GM12878 (cell line): ENCODE results near the gene RPS6KL1. TPM values are rescaled to one million over a fixed set of nuclear protein-coding genes. Genes with fewer than 3 reads are reported as not detected.

Source experiments
- ATAC-seq: fragments of 200-7000 bp; cut with Tn5 transposase; 3 replicates; pipeline ENCODE4 v1.9.1; 2020; ENCODE audit warnings: mild to moderate bottlenecking, moderate library complexity
- BruUV-seq: library from RNA; stranded (reverse); fragments of 400-500 nt; replicated peaks from 2 replicates; lab custom pipeline; 2021; lab: Mats Ljungman, UMichigan
- CTCF ChIA-PET: fragments of 300-600 bp; sonication (Branson Sonifier 250); formaldehyde crosslinking; extraction: SDS; loops from one replicate; lab custom pipeline; 2021; ENCODE audit warnings: inconsistent platforms; lab: Yijun Ruan, JAX
- POLR2A ChIA-PET: fragments of 350-600 bp; formaldehyde crosslinking; extraction: SDS; loops from one replicate; lab custom pipeline; 2021; ENCODE audit warnings: inconsistent platforms; lab: Charles Lee
- RAD21 ChIA-PET: fragments of 300-600 bp; sonication (Branson Sonifier 250); formaldehyde crosslinking; loops from one replicate; lab custom pipeline; 2023; ENCODE audit warnings: antibody characterized with exemption; ENCODE audit not compliant: unreplicated experiment; lab: Charles Lee
- SMC1A ChIA-PET: fragments of 300-600 bp; sonication (Branson Sonifier 250); formaldehyde crosslinking; loops from one replicate; lab custom pipeline; 2023; ENCODE audit not compliant: unreplicated experiment, uncharacterized antibody; lab: Charles Lee
- DNase-seq: peaks from one replicate; pipeline ENCODE4 v3.0.0-alpha.2; 2011; ENCODE audit warnings: low read depth, low spot score
- FAIRE-seq: peaks from 3 replicates; lab custom pipeline; 2011; peaks lifted over from hg19 to GRCh38; lab: Jason Lieb, UNC
- H2AFZ ChIP-seq: 2 replicates; pipeline ENCODE4 v1.6.0; 2011; ENCODE audit warnings: low read depth, low read length, control low read depth; ENCODE audit not compliant: control insufficient read depth
- H3K27ac ChIP-seq: 2 replicates; pipeline ENCODE4 v1.5.1; 2011; ENCODE audit warnings: control low read depth; ENCODE audit not compliant: control insufficient read depth, insufficient read depth
- H3K27me3 ChIP-seq, 2 experiments: replicated peaks in 1 of 2; 2 replicates each; pipeline versions ENCODE4 v1.6.0 to v1.6.1; 2011; ENCODE audit warnings: low read length in 1 of 2; ENCODE audit not compliant: control insufficient read depth in 2 of 2, insufficient read depth in 2 of 2
- H3K36me3 ChIP-seq, 2 experiments: 2 replicates each; pipeline ENCODE4 v1.5.1; 2011; ENCODE audit warnings: low read length in 1 of 2; ENCODE audit not compliant: control insufficient read depth in 2 of 2, insufficient read depth in 2 of 2
- H3K4me1 ChIP-seq: 2 replicates; pipeline ENCODE4 v1.6.1; 2011; ENCODE audit warnings: mild to moderate bottlenecking, low read length, moderate library complexity, mixed read lengths; ENCODE audit not compliant: control insufficient read depth, insufficient read depth
- H3K4me2 ChIP-seq: 2 replicates; pipeline ENCODE4 v1.6.0; 2011; ENCODE audit warnings: control low read depth; ENCODE audit not compliant: control insufficient read depth, insufficient read depth
- H3K4me3 ChIP-seq: fragments of 200-600 bp; sonication (generic); 2 replicates; pipeline ENCODE4 v1.5.1; 2016
- H3K79me2 ChIP-seq: 2 replicates; pipeline ENCODE4 v1.6.0; 2011; ENCODE audit warnings: low read length; ENCODE audit not compliant: control insufficient read depth, insufficient read depth
- H3K9ac ChIP-seq: 2 replicates; pipeline ENCODE4 v1.8.0; 2011; ENCODE audit warnings: low read length, control low read depth, mixed read lengths; ENCODE audit not compliant: control insufficient read depth, insufficient read depth
- H3K9me3 ChIP-seq: replicated peaks from 3 replicates; pipeline ENCODE4 v1.5.1; 2011; ENCODE audit warnings: mild to moderate bottlenecking, low read length; ENCODE audit not compliant: control insufficient read depth, insufficient read depth
- H4K20me1 ChIP-seq: 2 replicates; pipeline ENCODE4 v1.6.0; 2011; ENCODE audit not compliant: control insufficient read depth, insufficient read depth
- CHD2 ChIP-seq: IDR thresholded peaks from 2 replicates; pipeline ENCODE4 v1.6.1; 2011; ENCODE audit warnings: low read depth, low read length, improper control_type of control experiment, borderline replicate concordance
- EGR1 ChIP-seq, 2 experiments: IDR thresholded peaks; 1 replicate in 1 of 2; 2 replicates in 1 of 2; pipeline ENCODE4 v1.6.1; 2011 to 2012; ENCODE audit warnings: low read depth in 2 of 2, low read length in 2 of 2, borderline replicate concordance in 1 of 2, mild to moderate bottlenecking in 1 of 2, moderate library complexity in 1 of 2
- POLR2A ChIP-seq: IDR thresholded peaks from 2 replicates; pipeline ENCODE4 v1.6.1; 2011; ENCODE audit warnings: low read depth, mild to moderate bottlenecking, low read length
- POLR2AphosphoS5 ChIP-seq: IDR thresholded peaks from 2 replicates; pipeline ENCODE4 v1.6.1; 2011; ENCODE audit warnings: mild to moderate bottlenecking, low read length, inconsistent platforms
- RAD21 ChIP-seq: IDR thresholded peaks from 2 replicates; pipeline ENCODE4 v1.6.1; 2011; ENCODE audit warnings: mild to moderate bottlenecking, low read depth, low read length, moderate library complexity; ENCODE audit not compliant: insufficient read depth
- SIX5 ChIP-seq: IDR thresholded peaks from 2 replicates; pipeline ENCODE4 v1.6.1; 2011; ENCODE audit warnings: mild to moderate bottlenecking, low read depth, low read length, moderate library complexity; ENCODE audit not compliant: severe bottlenecking
- SUZ12 ChIP-seq: fragments of 200-600 bp; sonication (generic); IDR thresholded peaks from one replicate; pipeline ENCODE4 v1.6.1; 2018; ENCODE audit warnings: antibody characterized with exemption, mild to moderate bottlenecking; ENCODE audit not compliant: unreplicated experiment
- WGBS: methylation state at CpG from one replicate; pipeline ENCODE4 v1.1.6; 2016; ENCODE audit warnings: low lambda C conversion rate; ENCODE audit not compliant: insufficient replicate concordance, insufficient coverage; ENCODE audit errors: missing lambda C conversion rate; 5-methylcytosine and 5-hydroxymethylcytosine counted together
- in situ Hi-C: fragments of 300-500 bp; cut with MboI; formaldehyde crosslinking; loops from 9 replicates; pipeline ENCODE4 v1.14.3; 2018; ENCODE audit warnings: mixed read lengths
- intact Hi-C: fragments of 100-400 bp; cut with micrococcal nuclease; formaldehyde crosslinking; loops from one replicate; pipeline ENCODE4 v1.14.2; 2022; ENCODE audit not compliant: unreplicated experiment
- polyA plus RNA-seq, 11 experiments: library from polyadenylated mRNA; depleted of rRNA in 4 of 11; unstranded in 6 of 11; stranded (reverse) in 5 of 11; fragments of >200 nt; fragmentation: Nextera tagmentation in 4 of 11; fragmentation: Illumina TruSeq in 1 of 11; extraction: Ambion mirVana in 4 of 11; extraction: Trizol in 1 of 11; gene quantifications; 1 replicate in 1 of 11; 2 replicates in 10 of 11; pipeline versions ENCODE4 v1.2.1 to v1.2.3, GENCODE V29; 2011 to 2016; ENCODE audit warnings: inconsistent platforms in 2 of 11, missing spikeins in 2 of 11, low read depth in 1 of 11
- total RNA-seq, 4 experiments: library from RNA; depleted of rRNA in 3 of 4; stranded (reverse); fragments of >200 nt in 3 of 4; fragmentation: Illumina TruSeq in 1 of 4; extraction: Trizol in 1 of 4; gene quantifications; 2 replicates each; pipeline versions ENCODE4 v1.2.1 to v1.2.3, GENCODE V29; 2013 to 2021
- TF ChIP-seq, protein P1 (sequence below): IDR thresholded peaks from 2 replicates; pipeline ENCODE4 v1.6.1; 2012; ENCODE audit warnings: improper control_type of control experiment, low read depth, low read length; ENCODE audit not compliant: insufficient replicate concordance

The RPS6KL1 gene
- total and polyA plus RNA-seq, 10 of the 15 experiments (the other 5 are each of a cell fraction or from before 2014, with no cell fraction given) = 0.04 to 4.2 (median 2.0) TPM

DNA sequence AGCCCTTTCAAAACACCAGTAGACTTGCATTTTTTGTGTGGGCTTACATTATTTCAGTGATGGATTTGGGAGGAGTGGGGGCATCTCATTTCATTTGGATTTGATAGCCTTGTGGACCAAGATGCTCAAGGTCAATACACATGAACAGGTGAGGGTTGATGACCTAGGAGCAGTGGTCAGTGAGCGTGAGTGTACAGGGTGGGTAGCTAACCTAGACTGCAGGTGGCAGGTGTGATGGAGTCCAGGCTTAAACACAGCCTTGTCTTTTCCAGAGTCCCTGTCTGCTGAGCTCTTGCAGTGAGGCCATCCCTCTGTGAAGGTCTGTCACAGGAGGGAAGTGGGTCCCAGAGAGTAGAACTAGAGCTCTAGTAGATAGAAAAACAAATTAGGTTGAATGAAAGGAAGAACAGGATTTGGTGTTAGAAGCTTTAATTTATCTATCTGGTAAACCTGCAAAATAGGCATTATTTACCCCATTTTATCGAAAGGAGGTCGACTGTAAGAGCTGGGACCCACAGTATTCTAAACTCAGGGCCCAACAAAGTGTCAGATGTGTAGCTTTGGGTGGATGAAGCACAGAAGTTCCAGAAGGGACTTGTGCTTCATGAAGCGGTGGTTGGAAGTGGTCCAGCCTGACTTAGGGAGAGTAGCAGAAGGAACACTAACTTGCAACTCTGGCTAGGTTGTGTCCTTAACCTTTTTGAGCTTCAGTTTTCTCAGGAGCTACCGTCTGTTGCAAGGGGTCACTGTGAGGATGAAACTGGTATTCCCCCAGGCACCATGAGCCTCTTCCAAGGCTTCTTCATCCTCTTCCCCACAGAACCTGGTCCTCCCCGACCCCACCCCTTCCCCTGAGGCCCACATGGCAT is 18.2 kb downstream of the RPS6KL1 start:
- ChIA-PET CTCF (interaction anchor here (0.7 to 26.0 kb wide), 38 partner anchors 10 to 411 kb away, joined by 3 to 552 read pairs (median 4); partner anchors contain the start of genes ISCA2, NPC2, PROX2 and YLPM1), RAD21 (interaction anchor here (0.8 to 5.6 kb wide), 8 partner anchors 10 to 296 kb away, joined by 3 to 114 read pairs (median 3); no protein-coding TSS in a partner anchor), POLR2A (interaction anchor here (1.1 to 2.4 kb wide), 3 partner anchors 27 to 183 kb away, joined by 3 to 9 read pairs (median 3); no protein-coding TSS in a partner anchor), SMC1A (interaction anchor here (0.6 to 10.3 kb wide), 18 partner anchors 8 to 332 kb away, joined by 3 to 165 read pairs (median 4); partner anchors contain the start of gene DLST)
- no TSS peak for BruUV-seq
- ATAC-seq (no peak; the same call in 2 of the 3 replicates), DNase-seq (no peak), FAIRE-seq (no peak)
- Histone ChIP-seq H3K9me3 (no peaks in the 10 kb centered on the region), H2AFZ (no peak overlapping the region), H4K20me1 (no peaks in the 10 kb centered on the region), H3K4me2 (no peak overlapping the region), H3K4me1 (peaks cover 4% of the 10 kb centered on the region; the same call in 1 of the 2 replicates), H3K27me3 (no peaks in the 10 kb centered on the region), H3K27ac (no peak overlapping the region), H3K36me3 (peaks cover 12 to 22% of the 10 kb centered on the region in 2 experiments; a peak in 3 of 4 replicates), H3K9ac (no peak overlapping the region), H3K79me2 (no peaks in the 10 kb centered on the region), H3K4me3 (no peak overlapping the region)
- 81% methylated on average over 6 of the region's 6 CpGs for WGBS
- in situ Hi-C loops (no loop called here), intact Hi-C loops (loop anchor here (1.0 kb wide), 1 partner anchor 44 kb away; no protein-coding TSS in a partner anchor)
- no peak for TF ChIP-seq RAD21
- no peak for TF ChIP-seq SIX5
- TF ChIP-seq POLR2AphosphoS5 = 0 out of 2 replicates have a peak, but pooled peaks have one; percentile 71
- TF ChIP-seq CHD2 = no peak
- no peak for TF ChIP-seq SUZ12
- TF ChIP-seq, protein P1, sequence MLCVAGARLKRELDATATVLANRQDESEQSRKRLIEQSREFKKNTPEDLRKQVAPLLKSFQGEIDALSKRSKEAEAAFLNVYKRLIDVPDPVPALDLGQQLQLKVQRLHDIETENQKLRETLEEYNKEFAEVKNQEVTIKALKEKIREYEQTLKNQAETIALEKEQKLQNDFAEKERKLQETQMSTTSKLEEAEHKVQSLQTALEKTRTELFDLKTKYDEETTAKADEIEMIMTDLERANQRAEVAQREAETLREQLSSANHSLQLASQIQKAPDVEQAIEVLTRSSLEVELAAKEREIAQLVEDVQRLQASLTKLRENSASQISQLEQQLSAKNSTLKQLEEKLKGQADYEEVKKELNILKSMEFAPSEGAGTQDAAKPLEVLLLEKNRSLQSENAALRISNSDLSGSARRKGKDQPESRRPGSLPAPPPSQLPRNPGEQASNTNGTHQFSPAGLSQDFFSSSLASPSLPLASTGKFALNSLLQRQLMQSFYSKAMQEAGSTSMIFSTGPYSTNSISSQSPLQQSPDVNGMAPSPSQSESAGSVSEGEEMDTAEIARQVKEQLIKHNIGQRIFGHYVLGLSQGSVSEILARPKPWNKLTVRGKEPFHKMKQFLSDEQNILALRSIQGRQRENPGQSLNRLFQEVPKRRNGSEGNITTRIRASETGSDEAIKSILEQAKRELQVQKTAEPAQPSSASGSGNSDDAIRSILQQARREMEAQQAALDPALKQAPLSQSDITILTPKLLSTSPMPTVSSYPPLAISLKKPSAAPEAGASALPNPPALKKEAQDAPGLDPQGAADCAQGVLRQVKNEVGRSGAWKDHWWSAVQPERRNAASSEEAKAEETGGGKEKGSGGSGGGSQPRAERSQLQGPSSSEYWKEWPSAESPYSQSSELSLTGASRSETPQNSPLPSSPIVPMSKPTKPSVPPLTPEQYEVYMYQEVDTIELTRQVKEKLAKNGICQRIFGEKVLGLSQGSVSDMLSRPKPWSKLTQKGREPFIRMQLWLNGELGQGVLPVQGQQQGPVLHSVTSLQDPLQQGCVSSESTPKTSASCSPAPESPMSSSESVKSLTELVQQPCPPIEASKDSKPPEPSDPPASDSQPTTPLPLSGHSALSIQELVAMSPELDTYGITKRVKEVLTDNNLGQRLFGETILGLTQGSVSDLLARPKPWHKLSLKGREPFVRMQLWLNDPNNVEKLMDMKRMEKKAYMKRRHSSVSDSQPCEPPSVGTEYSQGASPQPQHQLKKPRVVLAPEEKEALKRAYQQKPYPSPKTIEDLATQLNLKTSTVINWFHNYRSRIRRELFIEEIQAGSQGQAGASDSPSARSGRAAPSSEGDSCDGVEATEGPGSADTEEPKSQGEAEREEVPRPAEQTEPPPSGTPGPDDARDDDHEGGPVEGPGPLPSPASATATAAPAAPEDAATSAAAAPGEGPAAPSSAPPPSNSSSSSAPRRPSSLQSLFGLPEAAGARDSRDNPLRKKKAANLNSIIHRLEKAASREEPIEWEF = no peak
- TF ChIP-seq EGR1 (IDR thresholded peaks at IDR 0.05; ENCODE audit: borderline replicate concordance in 1 of 2, low read depth in 2 of 2, low read length in 2 of 2) = no peak
- peak; percentile 69 for TF ChIP-seq POLR2A
